Measurements from ENCODE around the gene FAM171A2.
"Not testable (repeated sequence)": the region's sequence is repeated elsewhere in the genome, so short reads cannot be mapped to it uniquely, and the experiment has no call there.

Gene FAM171A2

GRCh38 chr17:44359458-44360143, 4.1 kb downstream of the FAM171A2 start:
- no peak for DNase-seq

GRCh38 chr17:44359006-44359405, 4.6 kb downstream of the FAM171A2 start:
- DNase-seq, result no peak

GRCh38 chr17:44358066-44358465, 5.6 kb downstream of the FAM171A2 start:
- no peak for DNase-seq

- DNase-seq, result no peak
These were observed 7.4 kb downstream of the FAM171A2 start for GRCh38 chr17:44356241-44356640.

GRCh38 chr17:44355642-44356099, 8.0 kb downstream of the FAM171A2 start:
- no peak for DNase-seq

- DNase-seq, result peak; percentile 65
These were observed 8.8 kb downstream of the FAM171A2 start for GRCh38 chr17:44354582-44355561.

- peak; percentile 21 for DNase-seq
These were observed 9.9 kb downstream of the FAM171A2 start for GRCh38 chr17:44353672-44354331.

- DNase-seq, result no peak
These were observed 10.6 kb downstream of the FAM171A2 start for GRCh38 chr17:44352828-44353671.

- no peak for DNase-seq
These were observed 11.5 kb downstream of the FAM171A2 start for GRCh38 chr17:44351961-44352827.

- no peak for DNase-seq
These were observed 12.2 kb downstream of the FAM171A2 start for GRCh38 chr17:44351464-44351863.

GRCh38 chr17:44350733-44351226, 12.9 kb downstream of the FAM171A2 start:
- peak; percentile 79 for DNase-seq

- DNase-seq, result no peak
These were observed 14.0 kb downstream of the FAM171A2 start for GRCh38 chr17:44349553-44350070.

- no peak for DNase-seq
These were observed 14.7 kb downstream of the FAM171A2 start for GRCh38 chr17:44348988-44349364.

GRCh38 chr17:44348234-44348987, 15.2 kb downstream of the FAM171A2 start:
- DNase-seq, result peak; percentile 21

GRCh38 chr17:44347206-44348055, 16.2 kb downstream of the FAM171A2 start:
- not testable (repeated sequence) for DNase-seq

- no peak for DNase-seq
These were observed 17.4 kb downstream of the FAM171A2 start for GRCh38 chr17:44346064-44346844.

- peak; percentile 55 for DNase-seq
These were observed 18.1 kb downstream of the FAM171A2 start for GRCh38 chr17:44345454-44346026.

- DNase-seq, result peak; percentile 90
These were observed 18.7 kb downstream of the FAM171A2 start, which contains the start of gene GRN for GRCh38 chr17:44344939-44345453. Gene GRN, plus strand, starts transcription at chr17:44345302. Its CDS starts 3,863 bp downstream, at chr17:44349165.

Data from CD4-positive, alpha-beta T cell treated with Interleukin-12 subunit alpha and Interleukin-12 subunit beta, for 1 hour (primary cell).